CD4-positive, alpha-beta T cell (primary cell): Measurements from ENCODE around the gene SKA2. TPM values are rescaled to one million over a fixed set of nuclear protein-coding genes. Genes with fewer than 3 reads are reported as not detected.

Experiments used
- ATAC-seq: fragments of 200-7000 bp; cut with Tn5 transposase; one replicate; pipeline ENCODE4 v1.10.0; 2022; ENCODE audit warnings: mild to moderate bottlenecking; ENCODE audit not compliant: poor library complexity
- CTCF ChIA-PET: fragments of 350-600 bp; sonication (Branson Sonifier 250); formaldehyde crosslinking; loops from one replicate; lab custom pipeline; 2021; ENCODE audit warnings: antibody characterized with exemption, inconsistent platforms; lab: Charles Lee
- POLR2A ChIA-PET: fragments of 350-600 bp; sonication (Branson Sonifier 250); formaldehyde crosslinking; loops from one replicate; lab custom pipeline; 2021; ENCODE audit warnings: antibody characterized with exemption, inconsistent platforms; lab: Charles Lee
- DNase-seq, 14 experiments: peaks; one replicate each; pipeline ENCODE4 v3.0.0-alpha.2; 2013 to 2020; ENCODE audit warnings: mixed read lengths in 2 of 14
- H3K27ac ChIP-seq, 2 donors: one replicate each; pipeline versions ENCODE4 v1.5.1 to v1.7.0; 2013; ENCODE audit warnings: low read length in 2 of 2, low read depth in 1 of 2, mild to moderate bottlenecking in 1 of 2
- H3K27me3 ChIP-seq, 2 experiments: 1 replicate in 1 of 2; 2 replicates in 1 of 2; pipeline versions ENCODE4 v1.6.1 to v1.7.0; 2013; ENCODE audit warnings: low read length in 2 of 2, control low read depth in 1 of 2, mild to moderate bottlenecking in 1 of 2, moderate library complexity in 1 of 2; ENCODE audit not compliant: insufficient read depth in 2 of 2, control insufficient read depth in 1 of 2
- H3K36me3 ChIP-seq: one replicate; pipeline ENCODE4 v1.6.1; 2013; ENCODE audit warnings: low read length, control low read depth; ENCODE audit not compliant: insufficient read depth
- H3K4me1 ChIP-seq: one replicate; pipeline ENCODE4 v1.6.1; 2013; ENCODE audit warnings: low read length, control low read depth; ENCODE audit not compliant: insufficient read depth
- H3K4me3 ChIP-seq: one replicate; pipeline ENCODE4 v1.5.1; 2013; ENCODE audit warnings: mild to moderate bottlenecking, low read length, moderate library complexity
- H3K9me3 ChIP-seq, 2 experiments: 1 replicate in 1 of 2; 2 replicates in 1 of 2; pipeline versions ENCODE4 v1.6.1 to v1.7.0; 2013; ENCODE audit warnings: low read length in 2 of 2, mild to moderate bottlenecking in 2 of 2, control low read depth in 1 of 2, moderate library complexity in 1 of 2; ENCODE audit not compliant: control insufficient read depth in 1 of 2, insufficient read depth in 1 of 2
- H3K27ac Mint-ChIP-seq: one replicate; pipeline ENCODE4 v1.8.0; 2020; ENCODE audit warnings: mixed read lengths
- H3K27me3 Mint-ChIP-seq: one replicate; pipeline ENCODE4 v1.8.0; 2021; ENCODE audit warnings: mixed read lengths
- H3K36me3 Mint-ChIP-seq: one replicate; pipeline ENCODE4 v1.8.0; 2021; ENCODE audit warnings: low read depth, mixed read lengths
- H3K4me1 Mint-ChIP-seq: one replicate; pipeline ENCODE4 v1.8.0; 2021; ENCODE audit warnings: low read depth, mixed read lengths
- H3K4me3 Mint-ChIP-seq: one replicate; pipeline ENCODE4 v1.8.0; 2020; ENCODE audit warnings: mild to moderate bottlenecking, mixed read lengths
- H3K9me3 Mint-ChIP-seq: one replicate; pipeline ENCODE4 v1.8.0; 2020; ENCODE audit warnings: mixed read lengths
- CTCF ChIP-seq: fragments of 200-600 bp; IDR thresholded peaks from one replicate; pipeline ENCODE4 v1.8.0; 2022; ENCODE audit warnings: antibody characterized with exemption, mild to moderate bottlenecking
- intact Hi-C, 2 experiments: fragments of 100-400 bp; cut with DNase I in 1 of 2; cut with micrococcal nuclease in 1 of 2; formaldehyde crosslinking; loops; one replicate each; pipeline versions ENCODE4 v1.15.1 to v1.9.0; 2023 to 2025; cut with DNase I, micrococcal nuclease
- total RNA-seq, 174 experiments: library from RNA in 2 of 174; stranded (reverse) in 2 of 174; gene quantifications; one replicate each; pipeline ENCODE4 v1.2.3 and lab custom pipeline; 2021 to 2026

Gene SKA2
- total RNA-seq, 2 experiments from 2014 or later = 5.2 to 7.7 TPM

GRCh38 chr17:59074494-59074893 lies 80.5 kb downstream of the SKA2 start:
- ChIA-PET CTCF (no interaction called here), POLR2A (no interaction called here)
- no peak for ATAC-seq
- intact Hi-C loops = no loop called here
- no peak for TF ChIP-seq CTCF
- Histone ChIP-seq H3K36me3 (peaks cover 63% of the 10 kb centered on the region), H3K4me3 (no peak overlapping the region), H3K4me1 (no peaks in the 10 kb centered on the region), H3K27me3 (no peaks in the 10 kb centered on the region), H3K9me3 (no peaks in the 10 kb centered on the region), H3K27ac (no peak overlapping the region)
- no peak for DNase-seq
- Mint-ChIP-seq H3K4me1 (no peaks in the 10 kb centered on the region), H3K27me3 (no peaks in the 10 kb centered on the region), H3K9me3 (no peaks in the 10 kb centered on the region), H3K4me3 (no peak overlapping the region), H3K36me3 (peaks cover 79% of the 10 kb centered on the region), H3K27ac (no peak overlapping the region)

- Mint-ChIP-seq H3K4me3 (no peak overlapping the region), H3K36me3 (peaks cover 78% of the 10 kb centered on the region)
- peaks cover 60% of the 10 kb centered on the region for H3K36me3 ChIP-seq
Observed at GRCh38 chr17:59073972-59074371, 81.0 kb downstream of the SKA2 start.

GRCh38 chr17:59069856-59070255 lies 85.1 kb downstream of the SKA2 start:
- Mint-ChIP-seq H3K27me3 (no peaks in the 10 kb centered on the region), H3K36me3 (peaks cover 87% of the 10 kb centered on the region), H3K27ac (no peak overlapping the region), H3K9me3 (no peaks in the 10 kb centered on the region), H3K4me1 (no peaks in the 10 kb centered on the region), H3K4me3 (no peak overlapping the region)
- H3K27ac ChIP-seq = no peak overlapping the region
- H3K4me3 ChIP-seq = no peak overlapping the region
- no peaks in the 10 kb centered on the region for H3K4me1 ChIP-seq
- CTCF ChIA-PET = no interaction called here
- DNase-seq (no peak), ATAC-seq (no peak)
- intact Hi-C loops = no loop called here
- peaks cover 55% of the 10 kb centered on the region for H3K36me3 ChIP-seq
- no peaks in the 10 kb centered on the region for H3K9me3 ChIP-seq
- H3K27me3 ChIP-seq = no peaks in the 10 kb centered on the region
- no peak for TF ChIP-seq CTCF
- POLR2A ChIA-PET = no interaction called here

More at GRCh38 chr17:59073972-59074371, 81.0 kb downstream of the SKA2 start:
- POLR2A ChIA-PET = no interaction called here
- no peaks in the 10 kb centered on the region for H3K9me3 Mint-ChIP-seq
- no peak for TF ChIP-seq CTCF
- DNase-seq (no peak), ATAC-seq (no peak)
- no peaks in the 10 kb centered on the region for H3K4me1 Mint-ChIP-seq
- Histone ChIP-seq H3K27me3 (no peaks in the 10 kb centered on the region), H3K4me1 (no peaks in the 10 kb centered on the region), H3K27ac (no peak overlapping the region), H3K4me3 (no peak overlapping the region), H3K9me3 (no peaks in the 10 kb centered on the region)
- intact Hi-C loops = no loop called here
- H3K27ac Mint-ChIP-seq = no peak overlapping the region
- CTCF ChIA-PET = no interaction called here
- H3K27me3 Mint-ChIP-seq = no peaks in the 10 kb centered on the region
